K562 (cell line): ENCODE results near the gene IMMP2L. TPM values are rescaled to one million over a fixed set of nuclear protein-coding genes. Genes with fewer than 3 reads are reported as not detected.
A peak's percentile ranks its signal among the peaks of the same experiment; 100 is the strongest.

Source experiments
- CBX5 ChIP-seq: IDR thresholded peaks from 2 replicates; pipeline ENCODE4 v1.6.1; 2014; ENCODE audit warnings: low read depth, borderline replicate concordance
- ELK1 ChIP-seq: sonication (generic); formaldehyde crosslinking; IDR thresholded peaks from 2 replicates; pipeline ENCODE4 v1.8.1; 2022; ENCODE audit warnings: missing genetic modification reagents
- FOXP4 ChIP-seq: sonication (generic); formaldehyde crosslinking; IDR thresholded peaks from 2 replicates; pipeline ENCODE4 v1.8.0; 2022; ENCODE audit warnings: mild to moderate bottlenecking, missing genetic modification reagents, borderline replicate concordance
- KLF13 ChIP-seq: fragments of 450-650 bp; IDR thresholded peaks from 2 replicates; pipeline ENCODE4 v1.6.1; 2016; ENCODE audit warnings: missing genetic modification characterization, low read depth, mild to moderate bottlenecking, missing compliant biosample characterization, moderate library complexity, borderline replicate concordance
- LEF1 ChIP-seq: fragments of 450-650 bp; IDR thresholded peaks from 2 replicates; pipeline ENCODE4 v1.6.1; 2016; ENCODE audit warnings: mild to moderate bottlenecking
- MAFF ChIP-seq: IDR thresholded peaks from 2 replicates; pipeline ENCODE4 v1.6.1; 2012; ENCODE audit warnings: low read length, improper control_type of control experiment
- MXD1 ChIP-seq: fragments of 250-450 bp; sonication (Bioruptor Pico); IDR thresholded peaks from 2 replicates; pipeline ENCODE4 v1.8.0; 2021; ENCODE audit warnings: borderline replicate concordance, mild to moderate bottlenecking, moderate library complexity; ENCODE audit not compliant: poor library complexity, severe bottlenecking
- NCOA4 ChIP-seq: fragments of 450-650 bp; IDR thresholded peaks from 2 replicates; pipeline ENCODE4 v1.6.1; 2018; ENCODE audit warnings: mild to moderate bottlenecking; ENCODE audit not compliant: partially characterized antibody
- NR2F6 ChIP-seq: fragments of 450-650 bp; formaldehyde crosslinking; IDR thresholded peaks from 2 replicates; pipeline ENCODE4 v1.4.0; 2020; ENCODE audit warnings: mild to moderate bottlenecking
- PHF8 ChIP-seq: fragments of 200-600 bp; sonication (generic); IDR thresholded peaks from 2 replicates; pipeline ENCODE4 v1.6.1; 2012; ENCODE audit warnings: mixed run types, mild to moderate bottlenecking, inconsistent platforms, low read length, moderate library complexity, borderline replicate concordance
- POLR3A ChIP-seq: IDR thresholded peaks from 2 replicates; pipeline ENCODE4 v1.6.1; 2011; ENCODE audit warnings: borderline replicate concordance, mild to moderate bottlenecking, moderate library complexity; ENCODE audit not compliant: insufficient read length, insufficient read depth; ENCODE audit errors: extremely low read depth
- PTBP1 ChIP-seq: fragments of 200-400 bp; formaldehyde crosslinking; IDR thresholded peaks from 2 replicates; pipeline ENCODE4 v1.6.1; 2017; ENCODE audit warnings: low read depth, low read length
- RAD51 ChIP-seq: fragments of 450-650 bp; IDR thresholded peaks from 2 replicates; pipeline ENCODE4 v1.7.1; 2016; ENCODE audit warnings: low read depth, mild to moderate bottlenecking, borderline replicate concordance
- SMARCB1 ChIP-seq: IDR thresholded peaks from 2 replicates; pipeline ENCODE4 v1.6.1; 2011; ENCODE audit warnings: improper control_type of control experiment, low read depth; ENCODE audit not compliant: insufficient read length
- SP1 ChIP-seq: sonication (generic); formaldehyde crosslinking; IDR thresholded peaks from 2 replicates; pipeline ENCODE4 v1.8.1; 2022; ENCODE audit warnings: mild to moderate bottlenecking, missing genetic modification reagents
- SP2 ChIP-seq: IDR thresholded peaks from 2 replicates; pipeline ENCODE4 v1.6.1; 2011; ENCODE audit warnings: mild to moderate bottlenecking, low read depth, low read length, moderate library complexity; ENCODE audit not compliant: poor library complexity, severe bottlenecking; ENCODE audit errors: extremely low read depth
- SRSF9 ChIP-seq: fragments of 200-400 bp; formaldehyde crosslinking; IDR thresholded peaks from 2 replicates; pipeline ENCODE4 v1.6.1; 2017; ENCODE audit warnings: low read depth, low read length, borderline replicate concordance
- TCF7 ChIP-seq: sonication (generic); IDR thresholded peaks from 2 replicates; pipeline ENCODE4 v1.6.1; 2016; ENCODE audit warnings: antibody characterized with exemption, borderline replicate concordance
- TCFL5 ChIP-seq: fragments of 250-450 bp; sonication (Bioruptor Pico); conservative IDR thresholded peaks from 2 replicates; pipeline ENCODE4 v1.6.1; 2021; ENCODE audit warnings: mild to moderate bottlenecking, moderate library complexity, matching md5 sums
- TGIF2 ChIP-seq: sonication (generic); formaldehyde crosslinking; IDR thresholded peaks from 2 replicates; pipeline ENCODE4 v1.8.1; 2022; ENCODE audit warnings: mild to moderate bottlenecking, missing genetic modification reagents, moderate library complexity
- ZBED1 ChIP-seq: IDR thresholded peaks from 2 replicates; pipeline ENCODE4 v1.6.1; 2014
- ZNF174 ChIP-seq: fragments of 250-450 bp; sonication (Bioruptor Pico); IDR thresholded peaks from 2 replicates; pipeline ENCODE4 v1.4.0; 2020; ENCODE audit warnings: mild to moderate bottlenecking
- ZNF184 ChIP-seq: sonication (generic); formaldehyde crosslinking; IDR thresholded peaks from 2 replicates; pipeline ENCODE4 v1.5.0; 2020; ENCODE audit warnings: missing genetic modification reagents
- ZNF354B ChIP-seq: fragments of 250-450 bp; sonication (Bioruptor Pico); IDR thresholded peaks from 2 replicates; pipeline ENCODE4 v1.4.0; 2020
- polyA plus RNA-seq, 8 experiments: library from polyadenylated mRNA; depleted of rRNA in 4 of 8; stranded (reverse) in 5 of 8; unstranded in 3 of 8; fragments of >200 nt; fragmentation: Nextera tagmentation in 2 of 8; fragmentation: Illumina TruSeq in 1 of 8; extraction: Ambion mirVana in 2 of 8; extraction: Trizol in 1 of 8; gene quantifications; 2 replicates each; pipeline versions ENCODE4 v1.2.1 to v1.2.3, GENCODE V29; 2011 to 2014; ENCODE audit warnings: inconsistent platforms in 1 of 8, missing spikeins in 1 of 8
- total RNA-seq, 7 experiments: library from RNA; depleted of rRNA in 6 of 7; stranded (reverse); fragments of >200 nt in 6 of 7; fragmentation: Illumina TruSeq in 2 of 7; extraction: Trizol in 2 of 7; gene quantifications; 2 replicates each; pipeline versions ENCODE4 v1.2.1 to v1.2.3, GENCODE V29; 2011 to 2021; ENCODE audit warnings: low replicate concordance in 1 of 7
- TF ChIP-seq, protein P1 (sequence below), 2 experiments: IDR thresholded peaks; 2 replicates each; pipeline ENCODE4 v1.6.1; 2011; ENCODE audit warnings: borderline replicate concordance in 1 of 2, control low read depth in 1 of 2, low read depth in 1 of 2, low read length in 1 of 2, mild to moderate bottlenecking in 1 of 2, mixed read lengths in 1 of 2, moderate library complexity in 1 of 2; ENCODE audit not compliant: insufficient read depth in 1 of 2, insufficient read length in 1 of 2, poor library complexity in 1 of 2, severe bottlenecking in 1 of 2; ENCODE audit errors: extremely low read depth in 1 of 2

IMMP2L gene
- total and polyA plus RNA-seq, 9 of the 15 experiments (the other 6 are each of a cell fraction or from before 2014, with no cell fraction given) = 29.7 to 116 (median 53.0) TPM

- peak; percentile 99 for TF ChIP-seq LEF1
- no peak for TF ChIP-seq PTBP1
- TF ChIP-seq, protein P1, sequence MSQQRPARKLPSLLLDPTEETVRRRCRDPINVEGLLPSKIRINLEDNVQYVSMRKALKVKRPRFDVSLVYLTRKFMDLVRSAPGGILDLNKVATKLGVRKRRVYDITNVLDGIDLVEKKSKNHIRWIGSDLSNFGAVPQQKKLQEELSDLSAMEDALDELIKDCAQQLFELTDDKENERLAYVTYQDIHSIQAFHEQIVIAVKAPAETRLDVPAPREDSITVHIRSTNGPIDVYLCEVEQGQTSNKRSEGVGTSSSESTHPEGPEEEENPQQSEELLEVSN (IDR thresholded peaks at IDR 0.05; ENCODE audit: borderline replicate concordance in 1 of 2, extremely low read depth in 1 of 2, insufficient read depth in 1 of 2, insufficient read length in 1 of 2, low read depth in 1 of 2, low read length in 1 of 2, poor library complexity in 1 of 2, severe bottlenecking in 1 of 2) = no peak
- peak; percentile 86; the same call in 1 of the 2 replicates for TF ChIP-seq TCF7
- TF ChIP-seq NCOA4 = no peak
- TF ChIP-seq MXD1 (CRISPR knock-in tag) = no peak
- no peak for TF ChIP-seq TCFL5
- TF ChIP-seq FOXP4 (CRISPR knock-in tag) = no peak
- no peak for TF ChIP-seq ZNF184 (CRISPR knock-in tag)
- TF ChIP-seq RAD51 = peak; percentile 50; the same call in 1 of the 2 replicates
- no peak for TF ChIP-seq CBX5
- no peak for TF ChIP-seq PHF8
- TF ChIP-seq SMARCB1 = no peak
- TF ChIP-seq POLR3A = no peak
- TF ChIP-seq TGIF2 = no peak
- no peak for TF ChIP-seq ELK1 (CRISPR knock-in tag)
- TF ChIP-seq SP2 = no peak
- TF ChIP-seq MAFF = 0 out of 2 replicates have a peak, but pooled peaks have one; percentile 1
- no peak for TF ChIP-seq ZNF354B (CRISPR knock-in tag)
- TF ChIP-seq ZNF174 = no peak
- no peak for TF ChIP-seq KLF13 (tag)
- TF ChIP-seq ZBED1 = no peak
- no peak for TF ChIP-seq NR2F6
- no peak for TF ChIP-seq SP1 (CRISPR knock-in tag)
- no peak for TF ChIP-seq SRSF9
These were observed 87.4 kb downstream of the IMMP2L start (continued) for GRCh38 chr7:111474723-111475418.
